Measurements from ENCODE around the gene TNFSF12.

DNA sequence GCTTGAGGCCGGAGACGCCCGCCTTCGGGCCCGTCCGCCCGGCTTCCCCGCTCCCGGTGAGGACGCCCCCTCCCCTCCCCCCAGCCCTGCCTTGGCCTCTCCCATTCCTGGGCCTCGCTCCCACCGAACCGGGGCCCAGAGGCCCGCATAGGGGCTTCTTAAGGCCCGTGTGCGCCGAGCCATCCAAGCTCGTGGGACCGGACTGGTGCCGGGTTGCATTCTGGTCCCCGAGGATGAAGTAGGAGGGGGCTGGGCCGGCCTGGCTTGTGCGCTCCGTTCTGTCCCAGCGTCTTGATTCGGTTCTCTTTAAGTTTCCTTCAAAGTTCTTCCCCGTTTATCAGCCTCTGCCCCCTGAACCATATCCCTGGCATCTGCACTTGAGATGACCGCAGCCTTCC is 13.3 kb downstream of the TNFSF12 start:
- TF ChIP-seq POLR2A (IDR thresholded peaks at IDR 0.05; ENCODE audit: low read depth, low read length) (no peak), TAF1 (IDR thresholded peaks at IDR 0.05; ENCODE audit: borderline replicate concordance, low read depth, low read length) (0 out of 2 replicates have a peak, but pooled peaks have one; percentile 17), POLR2AphosphoS5 (IDR thresholded peaks at IDR 0.05; ENCODE audit: low read depth, low read length) (no peak)

All from GM12892 (cell line).